Fibroblast of lung (primary cell): Measurements from ENCODE around the gene SBF2.

Experiments used
- CTCF ChIP-seq, 2 donors: IDR thresholded peaks in 1 of 2; conservative IDR thresholded peaks in 1 of 2; 1 replicate in 1 of 2; 2 replicates in 1 of 2; pipeline ENCODE4 v1.5.1; 2011 to 2012; ENCODE audit warnings: low read length in 2 of 2, control low read depth in 1 of 2, inconsistent platforms in 1 of 2, low read depth in 1 of 2, mild to moderate bottlenecking in 1 of 2
- EZH2 ChIP-seq: IDR thresholded peaks from 2 replicates; pipeline ENCODE4 v1.5.1; 2012; ENCODE audit warnings: low read length, control low read depth, mild to moderate bottlenecking; ENCODE audit errors: missing control alignments

GRCh38 chr11:10232756-10233155 is 61.3 kb downstream of the SBF2 start:
- no peak for TF ChIP-seq EZH2
- no peak for TF ChIP-seq CTCF (conservative IDR thresholded peaks at IDR 0.05 in 1 of 2, IDR thresholded peaks at IDR 0.05 in 1 of 2; ENCODE audit: low read depth in 1 of 2, low read length in 2 of 2)
